Nephron progenitor cell (in vitro differentiated cells): ENCODE data around the gene CDKAL1.

Experiments
- DNase-seq: peaks from one replicate; pipeline ENCODE4 v3.0.0; 2021
- H3K27ac Mint-ChIP-seq: 2 replicates; pipeline ENCODE4 v1.8.0; 2021; ENCODE audit warnings: mild to moderate bottlenecking, moderate library complexity, mixed read lengths
- H3K27me3 Mint-ChIP-seq: 2 replicates; pipeline ENCODE4 v1.8.0; 2021; ENCODE audit warnings: mild to moderate bottlenecking, low read depth, mixed read lengths; ENCODE audit not compliant: poor library complexity
- H3K36me3 Mint-ChIP-seq: 2 replicates; pipeline ENCODE4 v1.8.0; 2021; ENCODE audit warnings: low read depth, mixed read lengths
- H3K4me1 Mint-ChIP-seq: 2 replicates; pipeline ENCODE4 v1.8.0; 2021; ENCODE audit warnings: mixed read lengths
- H3K4me3 Mint-ChIP-seq: 2 replicates; pipeline ENCODE4 v1.8.0; 2021; ENCODE audit warnings: mild to moderate bottlenecking, moderate library complexity, mixed read lengths
- H3K9me3 Mint-ChIP-seq: 2 replicates; pipeline ENCODE4 v1.8.0; 2021; ENCODE audit warnings: mild to moderate bottlenecking, moderate library complexity, mixed read lengths
- TF ChIP-seq, protein P1 (sequence below): fragments of 200-600 bp; sonication (generic); IDR thresholded peaks from 2 replicates; pipeline ENCODE4 v1.5.0; 2021; ENCODE audit warnings: antibody characterized with exemption

CDKAL1 gene

DNA sequence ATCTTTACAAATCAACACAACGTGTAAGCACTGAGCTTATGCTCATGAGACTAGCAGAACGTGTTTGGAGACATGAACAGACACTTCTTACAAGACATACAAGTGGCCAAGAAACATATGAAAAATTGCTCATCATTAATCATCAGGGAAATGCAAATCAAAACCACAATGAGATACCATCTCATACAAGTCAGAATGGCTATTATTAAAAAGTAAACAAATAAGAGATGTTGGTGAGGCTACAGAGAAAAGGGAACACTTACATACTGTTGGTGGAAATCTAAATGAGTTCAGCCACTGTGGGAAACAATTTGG is 731.4 kb downstream of the CDKAL1 start:
- TF ChIP-seq, protein P1, sequence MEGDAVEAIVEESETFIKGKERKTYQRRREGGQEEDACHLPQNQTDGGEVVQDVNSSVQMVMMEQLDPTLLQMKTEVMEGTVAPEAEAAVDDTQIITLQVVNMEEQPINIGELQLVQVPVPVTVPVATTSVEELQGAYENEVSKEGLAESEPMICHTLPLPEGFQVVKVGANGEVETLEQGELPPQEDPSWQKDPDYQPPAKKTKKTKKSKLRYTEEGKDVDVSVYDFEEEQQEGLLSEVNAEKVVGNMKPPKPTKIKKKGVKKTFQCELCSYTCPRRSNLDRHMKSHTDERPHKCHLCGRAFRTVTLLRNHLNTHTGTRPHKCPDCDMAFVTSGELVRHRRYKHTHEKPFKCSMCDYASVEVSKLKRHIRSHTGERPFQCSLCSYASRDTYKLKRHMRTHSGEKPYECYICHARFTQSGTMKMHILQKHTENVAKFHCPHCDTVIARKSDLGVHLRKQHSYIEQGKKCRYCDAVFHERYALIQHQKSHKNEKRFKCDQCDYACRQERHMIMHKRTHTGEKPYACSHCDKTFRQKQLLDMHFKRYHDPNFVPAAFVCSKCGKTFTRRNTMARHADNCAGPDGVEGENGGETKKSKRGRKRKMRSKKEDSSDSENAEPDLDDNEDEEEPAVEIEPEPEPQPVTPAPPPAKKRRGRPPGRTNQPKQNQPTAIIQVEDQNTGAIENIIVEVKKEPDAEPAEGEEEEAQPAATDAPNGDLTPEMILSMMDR, result no peak
- Mint-ChIP-seq H3K27ac (no peak overlapping the region), H3K27me3 (no peaks in the 10 kb centered on the region), H3K9me3 (peaks cover 25% of the 10 kb centered on the region), H3K36me3 (peaks cover 16% of the 10 kb centered on the region), H3K4me3 (no peak overlapping the region), H3K4me1 (peaks cover 38% of the 10 kb centered on the region)
- DNase-seq, result no peak

DNA sequence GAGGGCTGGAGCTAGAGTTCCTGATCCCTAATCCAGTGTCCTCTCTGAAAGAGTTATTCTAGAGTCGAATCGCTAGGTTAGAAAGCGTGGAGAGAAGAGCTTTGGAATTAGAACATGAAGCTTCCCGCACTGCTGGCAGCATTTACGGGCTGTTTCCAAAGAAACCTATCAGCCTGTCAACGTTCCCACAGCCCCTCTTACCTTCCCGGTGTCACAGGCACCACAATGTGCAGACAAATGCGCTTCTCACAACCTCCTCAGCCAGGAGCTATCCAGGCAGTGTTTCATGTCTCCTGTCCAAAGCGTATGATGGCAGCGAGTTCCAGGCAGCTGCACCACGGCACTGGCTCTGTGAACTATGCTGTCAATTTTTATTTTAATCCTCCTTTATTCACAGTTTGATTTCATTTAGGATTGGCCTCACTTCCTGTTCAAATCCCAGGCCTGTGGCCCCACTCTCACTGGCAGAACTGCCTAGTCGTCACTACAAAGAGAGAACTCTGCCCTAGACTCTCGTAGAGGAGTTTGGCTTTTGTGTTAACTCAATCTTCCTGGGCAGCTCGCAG is 736.5 kb downstream of the CDKAL1 start:
- peaks cover 17% of the 10 kb centered on the region for H3K36me3 Mint-ChIP-seq
- H3K4me1 Mint-ChIP-seq, result peaks cover 28% of the 10 kb centered on the region
- H3K9me3 Mint-ChIP-seq, result peaks cover 20% of the 10 kb centered on the region
- no peaks in the 10 kb centered on the region for H3K27me3 Mint-ChIP-seq
- TF ChIP-seq, protein P1, result no peak
- DNase-seq, result no peak
- H3K27ac Mint-ChIP-seq, result peak overlapping the region; percentile 96
- no peak overlapping the region for H3K4me3 Mint-ChIP-seq

DNA sequence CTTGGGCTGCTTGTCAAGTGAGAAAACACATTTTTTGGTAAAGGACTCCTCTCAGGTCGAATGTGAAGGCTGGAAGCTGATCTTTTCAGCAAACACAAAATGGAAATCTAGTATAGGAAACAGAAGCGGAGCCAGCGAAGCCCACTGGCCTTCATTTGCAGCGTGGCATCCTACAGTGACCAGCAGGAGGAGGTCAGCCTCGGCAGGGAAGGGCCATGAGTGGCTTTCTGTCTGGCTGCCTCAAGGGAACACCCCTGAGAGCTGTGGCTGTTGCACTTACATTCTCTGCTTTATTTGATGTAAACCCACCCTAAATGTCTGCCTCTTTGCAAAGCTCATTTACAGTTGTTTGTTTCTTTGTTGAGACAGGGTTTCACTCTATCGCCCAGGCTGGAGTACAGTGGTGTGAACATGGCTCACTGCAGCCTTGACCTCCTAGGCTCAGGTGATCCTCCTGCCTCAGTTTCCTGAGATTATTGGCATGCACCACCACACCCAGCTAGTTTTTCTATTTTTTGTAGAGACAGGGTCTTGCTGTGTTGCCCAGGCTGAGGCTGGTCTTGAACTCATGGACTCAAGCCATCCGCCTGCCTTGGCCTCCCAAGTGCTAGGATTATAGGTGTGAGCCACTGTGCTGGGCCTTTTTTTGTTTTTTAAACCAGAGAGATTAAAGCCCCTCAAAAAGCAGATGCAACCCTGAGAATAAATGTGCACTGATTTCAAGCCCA is 737.3 kb downstream of the CDKAL1 start:
- TF ChIP-seq, protein P1, result no peak
- H3K4me3 Mint-ChIP-seq, result no peak overlapping the region
- H3K4me1 Mint-ChIP-seq, result peaks cover 27% of the 10 kb centered on the region
- peaks cover 20% of the 10 kb centered on the region for H3K9me3 Mint-ChIP-seq
- H3K36me3 Mint-ChIP-seq, result peaks cover 13% of the 10 kb centered on the region
- peak overlapping the region; percentile 96 for H3K27ac Mint-ChIP-seq
- peaks cover 3% of the 10 kb centered on the region for H3K27me3 Mint-ChIP-seq
- no peak for DNase-seq

DNA sequence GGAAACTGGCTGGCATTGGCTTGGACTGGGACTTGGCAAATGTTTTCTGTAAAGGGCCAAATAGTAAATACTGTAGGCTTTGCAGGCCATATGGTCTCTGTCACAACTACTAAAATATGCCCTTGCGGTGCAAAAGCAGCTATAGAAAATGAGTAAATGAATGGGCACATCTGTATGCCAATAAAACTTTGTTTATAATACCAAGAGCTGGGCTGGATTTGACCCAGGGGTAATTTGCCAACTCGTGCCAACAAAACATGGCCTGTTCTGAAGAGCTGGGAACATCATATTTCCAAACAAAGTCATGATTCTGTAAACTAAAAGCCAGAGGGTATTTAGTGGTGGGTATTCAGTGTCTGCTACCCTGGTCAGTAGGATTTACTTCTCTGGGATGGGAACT is 739.2 kb downstream of the CDKAL1 start:
- H3K27ac Mint-ChIP-seq, result no peak overlapping the region
- H3K36me3 Mint-ChIP-seq, result peaks cover 13% of the 10 kb centered on the region
- no peak for DNase-seq
- H3K4me3 Mint-ChIP-seq, result no peak overlapping the region
- H3K9me3 Mint-ChIP-seq, result peaks cover 20% of the 10 kb centered on the region
- TF ChIP-seq, protein P1, result no peak
- peaks cover 36% of the 10 kb centered on the region for H3K4me1 Mint-ChIP-seq
- peaks cover 3% of the 10 kb centered on the region for H3K27me3 Mint-ChIP-seq

DNA sequence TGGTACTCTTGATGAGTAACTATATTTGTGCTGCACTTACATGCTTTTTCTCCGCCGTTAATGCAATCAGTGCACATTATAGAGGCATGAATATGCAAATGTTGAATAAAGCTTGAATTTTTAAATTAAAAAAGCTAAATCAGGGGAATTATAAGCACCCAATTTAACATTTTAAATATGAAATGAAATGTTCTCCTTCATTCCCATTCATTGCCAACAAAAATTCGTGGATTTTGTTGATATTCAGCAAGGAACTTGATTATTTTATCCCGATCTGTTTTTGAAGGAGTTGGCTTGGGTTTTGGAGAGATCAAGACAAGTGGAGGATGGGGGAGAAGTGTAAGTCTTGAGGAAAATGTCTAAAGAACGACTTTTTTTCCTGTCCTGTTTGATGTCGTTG is 740.6 kb downstream of the CDKAL1 start:
- Mint-ChIP-seq H3K27me3 (peaks cover 3% of the 10 kb centered on the region), H3K36me3 (peaks cover 13% of the 10 kb centered on the region), H3K4me1 (peaks cover 49% of the 10 kb centered on the region), H3K27ac (no peak overlapping the region), H3K9me3 (peaks cover 20% of the 10 kb centered on the region), H3K4me3 (no peak overlapping the region)
- no peak for DNase-seq
- TF ChIP-seq, protein P1, result no peak
